DND-41 (cell line): ENCODE measurements around the gene LRP2BP.

Source experiments
- CTCF ChIP-seq: IDR thresholded peaks from 2 replicates; pipeline ENCODE4 v1.5.1; 2012; ENCODE audit warnings: borderline replicate concordance, low read length, moderate library complexity, mild to moderate bottlenecking; ENCODE audit not compliant: poor library complexity, severe bottlenecking; ENCODE audit errors: extremely low read depth
- EZH2 ChIP-seq: IDR thresholded peaks from 3 replicates; pipeline ENCODE4 v1.6.1; 2012; ENCODE audit warnings: borderline replicate concordance, low read depth, mild to moderate bottlenecking, moderate library complexity, low read length, inconsistent platforms; ENCODE audit not compliant: severe bottlenecking

- TF ChIP-seq EZH2 = no peak
- TF ChIP-seq CTCF = no peak
These were observed 38.5 kb downstream of the LRP2BP start for GRCh38 chr4:185357211-185357610.
